H1 (cell line): ENCODE data around the gene ELMO1. TPM values are rescaled to one million over a fixed set of nuclear protein-coding genes. Genes with fewer than 3 reads are reported as not detected.

Experiments
- CTBP2 ChIP-seq: IDR thresholded peaks from 2 replicates; pipeline ENCODE4 v1.7.0; 2011; ENCODE audit warnings: borderline replicate concordance, mild to moderate bottlenecking, moderate library complexity, mixed read lengths, low read length; ENCODE audit not compliant: insufficient read depth, insufficient read length
- JUND ChIP-seq: IDR thresholded peaks from 2 replicates; pipeline ENCODE4 v1.6.1; 2011; ENCODE audit warnings: mild to moderate bottlenecking, improper control_type of control experiment, low read length
- polyA plus RNA-seq, 7 experiments: library from polyadenylated mRNA; depleted of rRNA in 3 of 7; stranded (reverse) in 5 of 7; unstranded in 2 of 7; fragments of >200 nt in 5 of 7; fragments of 200-250 nt in 2 of 7; gene quantifications; 1 replicate in 5 of 7; 2 replicates in 1 of 7; 4 replicates in 1 of 7; pipeline versions ENCODE4 v1.2.1 to v1.2.3, GENCODE V29; 2011 to 2013; ENCODE audit warnings: missing spikeins in 2 of 7, mixed read lengths in 2 of 7
- total RNA-seq: library from RNA; stranded (reverse); fragmentation: NEBNext Ultra II Directional; extraction: Animal tissue kit (Norgen Biotek cat#: 25700); gene quantifications from 2 replicates; pipeline ENCODE4 v1.2.1, GENCODE V29; 2021

ELMO1 gene
- total and polyA plus RNA-seq, 2 of the 8 experiments (the other 6 are each of a cell fraction or from before 2014, with no cell fraction given) = 18.4 to 21.0 TPM

- TF ChIP-seq CTBP2 (no peak), JUND (no peak)
These were observed 40.1 kb downstream of the ELMO1 start (continued) for GRCh38 chr7:37408291-37409228.
